ENCODE measurements around the gene IVNS1ABP.

- peak; percentile 39 for TF ChIP-seq CTCF (IDR thresholded peaks at IDR 0.05; ENCODE audit: poor library complexity)
- TF ChIP-seq EZH2 (IDR thresholded peaks at IDR 0.05; ENCODE audit: borderline replicate concordance): no peak
- TF ChIP-seq EZH2phosphoT487 (IDR thresholded peaks at IDR 0.05; ENCODE audit: low read depth, severe bottlenecking, unreplicated experiment): no peak
Observed at GRCh38 chr1:185317034-185317885, at the start of gene IVNS1ABP.

Data from hepatocyte (in vitro differentiated cells).